Breast epithelium (tissue), 3 donors: Measurements from ENCODE around the gene UFSP1.

Experiments used
- CTCF ChIP-seq, 3 donors: fragments of 450-650 bp; IDR thresholded peaks; one replicate each; pipeline ENCODE4 v1.5.1; 2016 to 2017; ENCODE audit warnings: antibody characterized with exemption in 3 of 3, mild to moderate bottlenecking in 3 of 3, moderate library complexity in 3 of 3
- POLR2AphosphoS5 ChIP-seq, 3 donors: sonication (generic); formaldehyde crosslinking; IDR thresholded peaks; one replicate each; pipeline ENCODE4 v1.6.1; 2017; ENCODE audit warnings: antibody characterized with exemption in 3 of 3

- TF ChIP-seq CTCF (IDR thresholded peaks at IDR 0.05), result no peak
- TF ChIP-seq POLR2AphosphoS5 (IDR thresholded peaks at IDR 0.05), result no peak
These were observed 9.7 kb downstream of the UFSP1 start for GRCh38 chr7:100879685-100880261.
